HT-29 (cell line): ENCODE results near the gene DPPA3. TPM values are rescaled to one million over a fixed set of nuclear protein-coding genes. Genes with fewer than 3 reads are reported as not detected.
"Not testable (repeated sequence)": the region's sequence is repeated elsewhere in the genome, so short reads cannot be mapped to it uniquely, and the experiment has no call there.

Source experiments
- DNase-seq: peaks from one replicate; pipeline ENCODE4 v3.0.0-alpha.2; 2015; ENCODE audit warnings: low spot score
- total RNA-seq: library from RNA; depleted of rRNA; stranded (reverse); fragments of >200 nt; shearing (Covaris generic); gene quantifications from 2 replicates; pipeline ENCODE4 v1.2.3, GENCODE V29; 2014; rRNA removed

Gene DPPA3
- total RNA-seq, 1 experiment from 2014 or later, result not detected

DNA sequence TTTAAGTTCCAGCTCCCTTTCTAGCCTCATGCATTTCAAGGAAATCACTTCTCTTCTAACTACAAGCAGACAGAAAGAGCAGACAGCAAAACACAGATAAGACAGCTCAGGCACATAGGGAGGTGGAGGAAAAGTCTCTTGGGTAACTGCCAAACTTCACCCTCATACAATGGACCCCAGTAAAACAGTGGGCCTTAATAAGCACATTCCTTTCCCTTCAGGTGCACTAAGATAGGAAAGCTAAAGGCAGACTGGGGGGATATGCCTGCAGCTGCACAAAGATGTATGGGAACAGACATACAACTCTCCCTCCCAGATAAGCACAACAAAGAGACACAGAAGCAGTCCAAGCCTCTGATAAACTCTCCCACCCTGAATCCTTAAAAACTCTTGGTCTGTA lies 19.8 kb downstream of the DPPA3 start:
- not testable (repeated sequence) for DNase-seq

DNA sequence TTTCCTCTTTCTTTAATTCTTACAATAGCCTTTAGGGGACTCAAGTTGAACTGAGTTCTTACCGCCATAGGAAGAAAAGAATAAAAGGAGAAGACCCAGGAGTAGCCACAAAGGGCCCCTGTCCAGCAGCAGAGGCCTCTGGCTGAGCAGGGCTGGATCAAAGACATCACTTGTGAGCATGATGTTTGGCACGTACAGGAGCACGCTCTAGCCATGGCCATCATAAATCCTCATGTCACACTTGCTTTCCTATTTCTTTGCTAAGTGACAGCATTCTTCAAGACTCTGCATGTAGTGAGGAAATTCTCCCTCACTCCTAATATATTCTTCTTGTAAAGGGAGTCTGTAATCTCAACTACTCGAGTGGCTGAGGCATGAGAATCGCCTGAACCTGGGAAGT lies 20.3 kb downstream of the DPPA3 start:
- no peak for DNase-seq

DNA sequence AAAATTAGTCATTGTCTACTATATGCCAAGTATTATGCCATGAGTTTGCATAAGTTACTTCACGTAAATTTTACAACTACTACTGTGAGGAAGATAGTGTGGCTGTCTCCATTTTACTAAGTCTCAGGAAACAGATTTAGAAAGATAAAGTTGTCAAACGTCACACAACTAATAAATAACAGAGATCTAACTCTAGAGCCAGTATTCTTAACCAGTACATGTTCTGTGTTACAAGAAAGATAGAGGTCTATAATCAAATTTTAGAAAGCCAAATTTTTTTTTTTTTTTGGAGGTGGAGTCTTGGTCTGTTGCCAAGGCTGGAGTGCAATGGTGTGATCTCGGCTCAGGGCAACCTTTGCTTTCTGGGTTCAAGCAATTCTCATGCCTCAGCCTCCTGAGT lies 21.8 kb downstream of the DPPA3 start:
- DNase-seq, result no peak

DNA sequence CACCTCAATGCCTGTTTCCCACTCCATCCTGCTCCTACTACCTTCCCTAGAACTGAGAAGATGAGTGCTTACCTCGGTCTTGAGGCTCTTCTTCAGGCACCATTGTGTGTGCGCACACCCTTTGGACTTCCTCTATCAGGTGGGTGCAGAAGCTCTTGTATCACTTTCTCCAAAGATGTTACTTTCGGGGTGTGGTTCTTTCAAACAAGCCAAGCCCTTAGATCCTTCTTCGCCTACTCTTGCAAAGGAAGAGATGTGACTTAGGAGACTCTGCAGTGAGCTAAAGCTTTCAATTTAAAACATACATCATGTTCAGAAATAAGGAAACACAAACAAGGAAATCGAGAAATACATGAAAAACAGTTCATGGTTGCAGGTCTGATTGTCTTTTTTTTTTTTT lies 36.0 kb downstream of the DPPA3 start, which contains the start of gene CLEC4C:
CLEC4C (minus strand) TSS at position 130 of the 400 bp plus-strand sequence; CDS start at position 103, 27 bp downstream.
- no peak for DNase-seq

DNA sequence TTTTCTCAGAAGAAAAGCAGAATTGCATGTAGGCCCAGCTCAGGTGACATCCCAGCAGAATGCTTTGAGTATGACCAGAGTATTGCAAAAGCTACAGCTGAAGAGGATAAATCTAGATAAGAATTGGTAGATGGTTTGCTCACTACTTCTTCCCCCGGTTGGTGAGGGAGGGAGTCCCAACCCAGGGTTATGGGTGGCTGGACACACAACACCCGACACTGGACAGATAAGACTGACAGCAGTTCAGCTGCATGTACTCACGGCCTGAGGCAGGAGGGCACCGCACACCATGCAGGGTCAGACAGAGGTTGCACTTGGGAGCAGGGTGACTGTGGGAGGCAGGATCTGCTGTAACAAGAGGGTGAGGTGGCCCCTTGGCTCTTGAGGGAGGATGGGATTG lies 37.6 kb downstream of the DPPA3 start:
- DNase-seq, result no peak

DNA sequence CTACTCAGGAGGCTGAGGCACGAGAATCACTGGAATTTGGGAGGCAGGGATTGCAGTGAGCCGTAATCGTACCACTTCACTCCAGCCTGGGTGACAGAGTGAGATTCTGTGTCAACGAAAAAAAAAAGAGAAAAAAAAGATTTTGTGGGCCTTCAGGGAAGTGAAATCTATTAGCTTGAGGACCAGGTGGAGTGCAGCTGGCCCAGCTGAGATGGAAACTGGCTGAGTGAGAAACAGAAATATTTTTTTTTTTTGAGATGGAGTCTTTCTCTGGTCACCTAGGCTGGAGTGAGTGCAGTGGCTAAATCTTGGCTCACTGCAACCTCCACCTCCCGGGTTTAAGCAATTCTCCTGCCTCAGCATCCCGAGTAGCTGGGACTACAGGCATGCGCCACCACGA lies 38.2 kb downstream of the DPPA3 start:
- DNase-seq, result no peak

DNA sequence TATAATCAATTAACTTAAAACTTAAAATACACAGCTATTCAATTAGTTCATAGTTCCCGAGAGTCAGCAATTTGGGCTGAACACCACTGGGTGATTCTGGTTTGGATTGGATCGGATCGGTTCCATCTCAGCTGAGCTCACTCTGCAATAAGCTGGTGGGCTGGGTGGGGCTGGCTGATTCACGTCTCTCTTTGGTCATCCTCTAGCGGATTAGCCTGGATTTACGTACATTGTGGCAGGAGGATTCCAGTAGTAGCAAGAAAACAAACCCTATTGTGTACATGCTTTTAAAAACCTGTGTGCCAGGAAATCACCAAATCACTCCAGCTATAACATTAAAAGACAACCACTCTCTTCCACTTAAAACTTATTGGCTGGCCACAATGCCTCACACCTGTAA lies 39.1 kb downstream of the DPPA3 start:
- DNase-seq, result no peak

DNA sequence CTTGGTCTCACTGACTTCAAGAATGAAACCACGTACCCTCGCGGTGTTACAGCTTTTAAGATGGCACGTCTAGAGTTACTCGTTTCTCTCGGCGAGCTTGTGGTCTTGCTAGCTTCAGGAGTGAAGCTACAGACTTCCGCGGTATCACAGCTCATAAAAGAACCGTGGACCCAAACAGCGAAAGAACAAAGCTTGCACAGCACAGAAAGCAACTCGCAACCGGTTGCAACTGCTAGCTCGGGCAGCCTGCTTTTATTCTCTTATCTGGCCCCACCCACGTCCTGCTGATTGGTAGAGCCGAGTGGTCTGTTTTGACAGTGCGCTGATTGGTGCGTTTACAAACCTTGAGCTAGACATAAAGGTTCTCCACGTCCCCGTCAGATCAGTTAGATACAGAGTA lies 40.2 kb downstream of the DPPA3 start:
- DNase-seq, result no peak

DNA sequence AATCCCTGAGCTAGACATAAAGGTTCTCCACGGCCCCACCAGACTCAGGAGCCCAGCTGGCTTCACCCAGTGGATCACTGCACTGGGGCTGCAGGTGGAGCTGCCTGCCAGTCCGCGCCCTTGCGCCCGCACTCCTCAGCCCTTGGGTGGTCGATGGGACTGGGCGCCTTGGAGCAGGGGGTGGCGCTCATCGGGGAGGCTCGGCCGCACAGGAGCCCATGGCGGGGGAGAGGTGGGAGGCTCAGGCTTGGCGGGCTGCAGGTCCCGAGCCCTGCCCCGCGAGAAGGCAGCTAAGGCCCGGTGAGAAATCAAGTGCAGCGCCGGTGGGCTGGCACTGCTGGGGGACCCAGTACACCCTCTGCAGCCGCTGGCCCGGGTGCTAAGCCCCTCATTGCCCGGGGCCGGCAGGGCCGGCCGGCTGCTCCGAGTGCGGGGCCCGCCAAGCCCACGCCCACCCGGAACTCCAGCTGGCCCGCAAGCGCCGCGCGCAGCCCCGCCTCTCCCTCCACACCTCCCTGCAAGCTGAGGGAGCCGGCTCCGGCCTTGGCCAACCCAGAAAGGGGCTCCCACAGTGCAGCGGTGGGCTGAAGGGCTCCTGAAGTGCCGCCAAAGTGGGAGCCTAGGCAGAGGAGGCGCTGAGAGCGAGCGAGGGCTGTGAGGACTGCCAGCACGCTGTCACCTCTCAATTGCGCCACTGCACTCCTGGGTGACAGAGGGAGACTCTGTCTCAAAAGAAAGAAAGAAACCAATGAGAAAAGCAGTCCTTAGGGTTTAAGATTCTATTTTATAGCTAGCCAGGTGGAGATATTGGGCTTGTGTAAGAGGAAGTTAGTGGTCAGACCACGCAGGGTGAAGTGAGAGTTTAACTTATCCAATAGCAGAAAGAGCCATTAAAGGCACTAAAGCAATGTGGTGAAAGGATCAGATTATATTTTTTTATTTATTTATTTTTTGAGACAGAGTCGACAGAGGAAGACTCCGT lies 41.0 kb downstream of the DPPA3 start:
- not testable (repeated sequence) for DNase-seq

DNA sequence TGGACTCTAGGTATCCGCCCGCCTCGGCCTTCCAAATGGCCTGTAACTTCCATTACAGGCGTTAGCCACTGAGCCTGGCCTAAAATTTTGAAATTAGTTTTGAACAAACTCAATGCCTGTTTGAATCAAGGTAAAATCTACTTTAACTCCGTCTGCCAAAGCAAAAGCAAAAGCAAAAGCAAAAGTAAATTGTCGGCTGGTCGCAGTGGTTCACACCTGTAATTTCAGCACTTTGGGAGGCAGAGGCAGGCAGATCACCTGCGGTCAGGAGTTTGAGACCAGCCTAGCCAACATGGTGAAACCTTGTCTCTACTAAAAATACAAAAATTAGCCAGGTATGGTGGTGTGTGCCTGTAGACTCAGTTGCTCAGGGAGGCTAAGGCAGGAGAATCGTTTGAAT lies 44.4 kb downstream of the DPPA3 start:
- not testable (repeated sequence) for DNase-seq

DNA sequence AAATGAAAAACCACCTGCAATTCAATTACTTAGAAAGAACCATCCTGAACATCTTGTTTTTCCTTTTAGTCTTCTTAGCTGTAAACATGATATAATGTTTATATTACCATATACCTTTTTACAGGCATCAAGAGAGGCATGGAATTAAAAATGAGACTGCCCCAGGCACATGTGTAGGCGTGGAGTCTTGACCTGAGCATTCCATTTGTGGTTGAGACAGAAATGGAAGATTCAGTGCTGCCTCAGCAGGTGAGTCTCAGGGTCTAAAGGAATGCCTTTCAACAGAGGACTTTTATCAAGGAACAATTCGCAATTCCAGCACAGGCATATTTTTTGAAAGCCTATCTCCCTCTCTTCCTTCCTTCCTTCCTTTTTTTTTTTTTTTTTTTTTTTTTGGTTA lies 45.8 kb downstream of the DPPA3 start:
- no peak for DNase-seq

DNA sequence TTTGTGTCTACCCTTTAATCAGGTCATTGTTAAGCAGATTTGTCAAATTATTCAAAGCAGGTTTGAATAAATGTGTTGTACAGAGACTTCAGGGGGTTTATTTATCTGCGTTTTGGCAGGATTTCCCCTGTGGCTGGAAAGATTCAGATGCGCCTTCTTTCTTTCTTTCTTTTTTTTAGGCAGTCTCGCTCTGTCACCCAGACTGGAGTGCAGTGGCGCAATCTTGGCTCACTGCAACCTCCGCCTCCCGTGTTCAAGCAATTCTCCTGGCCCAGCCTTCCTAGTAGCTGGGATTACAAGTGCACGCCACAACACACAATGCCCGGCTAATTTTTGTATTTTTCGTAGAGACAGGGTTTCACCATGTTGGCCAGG lies 47.5 kb downstream of the DPPA3 start:
- no peak for DNase-seq

Other genes starting within 250 kb of the DPPA3 start
- not detected in 2 replicates for gene CD163, start 207.7 kb upstream of the DPPA3 start, total RNA-seq
- gene APOBEC1, start 45.5 kb upstream of the DPPA3 start, total RNA-seq, result 0.10 and 0.48 TPM in 2 replicates
- not detected in 2 replicates for gene GDF3, start 15.7 kb upstream of the DPPA3 start, total RNA-seq
- not detected in 2 replicates for gene CLEC4C, start 35.9 kb downstream of the DPPA3 start, total RNA-seq
- not detected in 2 replicates for gene NANOGNB, start 53.8 kb downstream of the DPPA3 start, total RNA-seq
- not detected in 2 replicates for gene NANOG, start 78.0 kb downstream of the DPPA3 start, total RNA-seq
- gene SLC2A14, start 161.5 kb downstream of the DPPA3 start, total RNA-seq, result not detected in 2 replicates
- not detected in 2 replicates for gene SLC2A3, start 224.8 kb downstream of the DPPA3 start, total RNA-seq